ENCODE results near the gene PSMD6.

The PSMD6 gene

DNA sequence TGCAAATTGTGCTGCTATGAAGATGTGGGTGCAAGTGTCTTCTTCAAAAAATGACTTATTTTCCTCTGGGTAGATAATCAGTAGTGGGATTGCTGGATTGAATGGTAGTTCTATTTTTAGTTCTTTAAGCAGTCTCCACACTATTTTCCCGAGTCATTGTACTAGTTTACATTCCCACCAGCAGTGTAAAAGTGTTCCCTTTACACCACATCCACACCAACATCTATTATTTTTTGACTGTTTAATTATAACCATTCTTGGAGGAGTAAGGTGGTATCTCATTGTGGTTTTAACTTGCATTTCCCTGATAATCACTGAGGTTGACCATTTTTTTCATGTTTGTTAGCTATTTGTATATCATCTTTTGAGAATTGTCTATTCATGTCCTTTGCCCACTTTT is 19.7 kb upstream of the PSMD6 start:
- DNase-seq = no peak

DNA sequence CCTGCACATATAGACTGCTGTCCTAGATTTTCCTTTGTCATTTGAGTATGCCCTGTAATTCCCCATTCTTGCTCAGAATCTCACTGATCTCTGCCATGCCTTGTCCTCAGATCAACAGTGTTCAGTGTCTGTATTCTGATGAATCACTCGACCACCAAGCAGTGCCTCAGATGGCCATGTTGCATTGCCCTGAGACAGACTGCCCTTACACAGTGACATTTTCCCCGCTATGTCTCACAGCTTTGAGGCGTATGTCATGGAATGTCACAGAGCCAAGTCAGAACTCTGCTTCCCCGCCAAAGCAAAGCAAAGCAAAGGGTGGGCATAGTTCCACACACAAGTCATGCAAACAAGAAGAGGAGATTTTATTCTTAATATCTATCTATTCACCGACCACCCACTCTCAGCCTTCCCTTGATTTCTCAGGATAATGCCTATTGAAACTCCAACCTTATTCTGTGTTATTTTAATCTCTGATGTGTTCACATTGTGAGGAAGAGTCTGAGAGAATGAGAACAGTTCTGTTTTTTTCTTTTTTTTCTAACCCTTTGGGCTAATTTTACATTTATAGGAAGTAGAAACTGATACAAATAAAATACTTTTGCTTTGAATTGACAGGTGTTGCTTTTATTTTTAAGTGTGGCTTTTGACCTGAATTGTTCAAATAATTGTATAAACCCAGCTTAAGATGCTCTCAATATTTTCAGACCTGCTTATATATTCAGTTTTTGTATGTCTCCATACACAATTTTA is 16.9 kb upstream of the PSMD6 start:
- no peak for DNase-seq

DNA sequence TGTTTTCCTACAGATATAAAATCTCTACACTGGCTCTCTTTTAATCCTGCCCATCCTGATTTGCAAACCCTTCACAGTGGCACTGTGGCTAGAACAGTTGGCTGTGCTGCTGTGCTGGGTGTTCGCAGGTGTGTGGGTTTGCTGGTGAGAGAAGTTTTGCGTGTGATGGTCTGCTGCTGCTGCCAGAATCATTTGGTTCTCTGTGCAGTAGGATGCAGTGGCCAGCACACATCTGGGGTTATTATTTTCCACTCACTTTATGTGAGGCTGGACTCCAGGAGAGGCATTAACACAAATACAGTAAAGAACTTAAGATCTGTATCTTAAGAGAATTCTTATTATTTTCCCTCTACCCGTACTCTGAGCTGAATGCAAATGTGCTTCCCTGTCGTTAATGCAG is 16.0 kb upstream of the PSMD6 start:
- DNase-seq = no peak

DNA sequence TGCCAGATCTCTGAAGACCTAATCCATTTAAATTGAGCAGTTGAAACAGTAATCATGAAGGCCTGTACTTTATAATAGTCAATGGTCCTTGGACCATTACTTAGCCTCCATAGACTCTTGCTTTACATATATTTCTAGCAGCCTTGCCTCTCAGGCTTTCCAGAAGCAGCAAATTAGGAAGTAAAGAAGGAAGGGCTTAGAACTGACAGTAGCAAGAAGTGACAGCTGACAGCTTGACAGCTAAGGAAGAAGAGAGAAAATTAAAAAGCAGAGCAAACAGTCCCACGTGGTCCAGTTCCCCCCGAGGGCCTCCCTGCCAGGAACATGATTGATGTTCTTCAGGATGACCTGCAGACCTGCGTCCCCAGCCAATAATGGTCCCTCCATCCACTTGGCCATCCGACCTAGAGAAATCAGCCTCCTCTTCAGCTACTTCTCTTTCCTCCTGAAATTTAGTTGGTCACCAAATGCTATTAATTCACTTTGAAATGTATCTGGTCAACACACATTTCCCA is 15.0 kb upstream of the PSMD6 start:
- DNase-seq = no peak

DNA sequence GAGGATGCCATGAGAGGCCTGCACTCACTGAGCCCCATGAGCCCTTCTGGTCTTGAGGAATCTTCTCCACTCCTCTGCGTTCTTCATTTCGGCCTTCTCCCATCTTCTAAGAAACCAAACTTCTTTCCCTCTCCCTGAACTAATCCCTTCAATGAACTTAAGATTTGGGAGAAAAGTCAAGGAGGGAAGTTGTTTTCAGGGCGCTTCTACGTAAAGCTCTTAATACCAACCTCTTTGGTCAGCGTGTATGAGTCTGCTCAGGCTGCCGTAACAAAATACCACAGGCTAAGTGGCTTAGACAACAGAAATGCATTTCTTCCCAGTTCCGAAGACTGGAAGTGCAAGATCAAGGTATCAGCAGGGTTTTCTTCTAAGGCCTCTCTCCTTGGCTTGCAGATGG is 13.8 kb upstream of the PSMD6 start:
- DNase-seq = no peak

DNA sequence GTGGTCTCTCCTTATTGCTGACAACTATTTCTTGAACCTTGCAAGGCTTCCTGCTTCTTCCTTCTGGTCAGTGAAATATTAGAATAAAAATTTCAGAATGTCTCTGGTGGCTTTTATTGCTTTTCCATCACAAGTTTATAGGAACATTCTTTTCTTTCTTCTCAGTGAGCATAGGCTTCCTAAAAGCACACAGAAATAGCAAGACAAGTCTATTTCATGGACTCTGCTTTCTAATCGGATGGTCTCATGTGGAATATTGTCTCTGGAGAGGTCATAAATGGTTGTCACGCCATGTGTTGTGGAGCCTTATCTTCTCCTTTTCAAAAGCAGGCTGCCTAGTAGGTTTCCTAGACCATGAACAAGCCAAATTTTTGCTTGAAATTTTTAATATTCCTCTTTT is 9.8 kb upstream of the PSMD6 start:
- DNase-seq = no peak

DNA sequence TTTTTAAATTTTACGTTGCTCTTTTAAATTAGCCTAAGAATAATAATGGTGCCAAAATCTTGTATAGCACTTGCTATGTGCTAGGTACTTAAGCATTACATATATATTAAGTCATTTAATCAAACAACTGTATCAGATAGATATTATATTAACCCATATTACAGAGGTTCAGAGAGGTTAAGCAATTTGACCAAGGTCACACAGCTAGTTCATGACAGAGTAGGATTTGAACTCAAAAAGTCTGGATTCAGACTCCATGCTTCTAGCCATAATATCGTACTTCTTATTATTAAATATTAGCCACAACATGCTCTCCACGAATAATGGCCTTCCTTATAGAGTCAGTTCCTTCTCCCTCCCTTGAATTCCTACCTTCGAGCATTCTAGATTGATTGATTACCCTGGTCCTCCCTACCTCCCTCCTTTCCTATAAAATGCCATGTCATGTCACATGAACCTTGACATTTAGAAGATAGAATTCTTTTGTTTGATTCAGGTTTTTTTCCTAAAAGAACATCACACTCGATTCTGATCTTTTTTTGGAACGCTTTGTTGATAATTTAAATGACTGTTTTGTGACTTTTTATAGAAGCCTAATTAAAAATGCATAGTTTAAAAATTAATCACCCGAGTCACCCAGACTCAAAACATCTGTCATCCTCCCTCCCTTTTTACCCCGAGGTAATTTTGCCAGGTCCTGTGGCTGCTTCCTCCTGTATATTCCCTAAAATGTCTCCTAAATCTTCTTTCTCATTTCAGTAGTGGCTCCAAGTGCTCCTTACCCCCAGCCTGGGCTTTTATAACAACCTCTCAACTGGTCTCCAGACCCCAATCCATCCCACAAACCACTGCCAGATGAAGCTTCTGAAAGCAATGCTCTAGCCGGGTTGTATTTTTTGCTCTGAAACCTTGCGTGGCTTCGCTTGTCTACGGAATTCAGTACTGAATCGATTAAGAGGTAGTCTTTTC is 8.5 kb upstream of the PSMD6 start:
- no peak for DNase-seq

DNA sequence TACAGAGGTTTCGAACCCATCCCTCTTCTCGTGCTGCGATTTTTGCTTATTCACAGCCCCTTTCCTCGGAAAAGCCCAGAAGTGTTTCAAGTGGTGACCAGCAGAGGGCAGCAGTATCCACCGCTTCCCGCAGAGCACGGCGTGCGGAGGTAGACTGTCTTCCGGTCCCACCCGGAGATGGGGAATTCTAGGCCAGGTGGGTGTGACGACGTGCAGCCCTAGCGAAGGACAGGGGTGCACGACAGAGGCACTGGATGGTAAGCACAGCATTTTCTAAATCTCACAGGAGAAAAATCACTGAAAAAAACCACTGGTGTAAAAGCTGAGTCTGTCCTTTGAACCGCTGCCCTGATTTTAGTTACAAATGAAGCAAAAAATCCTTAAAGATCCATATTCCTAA is 7.4 kb upstream of the PSMD6 start:
- DNase-seq = peak; percentile 78 to 83 (median 82)

DNA sequence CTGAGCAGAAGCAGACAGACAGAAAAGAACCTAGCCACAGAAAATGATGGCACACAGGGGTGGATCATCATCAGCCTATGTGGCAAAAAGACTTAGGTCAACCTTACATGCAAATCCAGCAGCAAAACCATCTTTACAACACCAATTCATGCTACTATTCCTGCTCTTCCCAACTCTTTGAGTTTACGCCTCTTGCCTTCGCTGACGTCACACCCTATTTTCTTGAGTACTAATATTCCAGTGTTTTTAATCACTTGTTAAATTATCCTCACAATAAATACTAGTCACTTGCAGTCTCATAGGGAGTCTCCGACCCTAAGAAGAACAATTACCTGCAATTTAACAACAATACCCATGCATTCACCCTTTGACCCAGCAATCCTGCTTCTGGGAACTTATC is 6.0 kb upstream of the PSMD6 start:
- no peak for DNase-seq

DNA sequence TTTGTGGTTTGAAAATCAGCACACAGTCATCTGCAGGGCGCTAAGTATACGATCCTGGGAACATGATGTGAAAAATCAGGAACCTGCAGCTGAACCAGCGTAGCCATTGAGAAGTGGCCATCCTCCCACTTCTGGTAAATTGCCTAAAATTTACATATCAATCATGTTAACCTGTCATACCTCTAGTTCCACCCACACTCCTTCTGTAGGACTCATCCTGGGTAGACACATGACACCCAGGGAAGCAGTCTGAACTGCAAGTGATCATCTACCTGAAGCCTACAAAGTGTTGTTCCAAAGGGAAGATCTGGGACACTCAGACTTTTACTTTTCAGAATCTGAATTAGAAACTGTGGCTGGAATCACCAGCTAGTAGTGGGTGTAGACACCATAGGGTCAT is 5.5 kb upstream of the PSMD6 start:
- DNase-seq = no peak

DNA sequence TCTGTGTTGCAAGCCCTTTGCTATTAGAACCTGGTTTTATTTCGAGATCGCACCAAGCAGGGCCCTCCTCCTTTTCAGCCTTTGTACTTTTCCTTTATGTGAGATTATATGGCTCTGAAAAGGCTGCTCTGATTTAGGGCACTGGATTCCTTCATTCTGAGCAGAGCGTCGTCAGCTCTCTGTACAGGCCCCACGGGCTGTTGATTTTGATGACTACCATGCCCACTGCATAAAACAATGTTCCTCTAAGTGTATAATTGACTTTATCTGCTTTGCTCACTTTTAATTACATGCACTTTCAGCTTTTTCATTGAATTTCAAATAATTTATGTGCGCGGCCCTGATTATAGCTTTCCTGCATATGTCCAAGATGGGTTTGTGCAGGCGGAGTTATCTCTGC is 4.4 kb upstream of the PSMD6 start:
- DNase-seq = no peak

DNA sequence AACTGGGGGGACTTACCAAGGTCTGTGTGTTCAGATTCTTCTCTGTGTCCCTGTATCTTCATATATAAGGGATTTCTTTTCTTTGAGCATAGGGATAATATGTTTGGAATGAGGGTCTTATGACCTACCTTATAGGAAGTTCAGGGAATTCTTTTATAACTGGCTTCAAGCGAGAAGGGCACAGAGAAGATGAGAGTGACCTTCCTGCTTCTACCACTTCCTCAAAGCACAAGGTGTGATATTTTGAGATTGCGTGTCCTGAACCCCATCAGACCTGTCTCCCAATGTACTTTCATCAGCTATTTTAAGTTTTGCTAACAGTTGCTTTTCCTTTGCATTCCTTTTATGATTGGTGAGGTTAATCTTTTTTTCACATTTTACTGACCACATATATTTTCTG is 3.1 kb upstream of the PSMD6 start:
- no peak for DNase-seq

DNA sequence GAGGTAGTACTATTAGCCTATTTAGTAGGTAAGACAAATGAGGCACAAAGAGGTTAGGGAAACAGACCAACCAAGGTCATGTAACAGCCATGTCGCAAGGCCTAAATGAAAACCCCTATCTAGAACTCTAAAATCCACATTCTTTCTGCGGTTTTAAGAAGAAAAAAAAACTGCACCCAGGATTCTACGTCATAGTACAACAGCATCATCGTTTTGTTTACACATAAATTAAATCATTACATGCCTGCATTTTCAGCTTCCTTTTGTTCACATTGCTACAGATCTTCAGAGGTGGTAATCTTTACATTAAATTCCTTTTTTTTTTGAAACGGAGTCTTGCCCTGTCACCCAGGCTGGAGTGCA is 548 bp upstream of the PSMD6 start:
- no peak for DNase-seq

DNA sequence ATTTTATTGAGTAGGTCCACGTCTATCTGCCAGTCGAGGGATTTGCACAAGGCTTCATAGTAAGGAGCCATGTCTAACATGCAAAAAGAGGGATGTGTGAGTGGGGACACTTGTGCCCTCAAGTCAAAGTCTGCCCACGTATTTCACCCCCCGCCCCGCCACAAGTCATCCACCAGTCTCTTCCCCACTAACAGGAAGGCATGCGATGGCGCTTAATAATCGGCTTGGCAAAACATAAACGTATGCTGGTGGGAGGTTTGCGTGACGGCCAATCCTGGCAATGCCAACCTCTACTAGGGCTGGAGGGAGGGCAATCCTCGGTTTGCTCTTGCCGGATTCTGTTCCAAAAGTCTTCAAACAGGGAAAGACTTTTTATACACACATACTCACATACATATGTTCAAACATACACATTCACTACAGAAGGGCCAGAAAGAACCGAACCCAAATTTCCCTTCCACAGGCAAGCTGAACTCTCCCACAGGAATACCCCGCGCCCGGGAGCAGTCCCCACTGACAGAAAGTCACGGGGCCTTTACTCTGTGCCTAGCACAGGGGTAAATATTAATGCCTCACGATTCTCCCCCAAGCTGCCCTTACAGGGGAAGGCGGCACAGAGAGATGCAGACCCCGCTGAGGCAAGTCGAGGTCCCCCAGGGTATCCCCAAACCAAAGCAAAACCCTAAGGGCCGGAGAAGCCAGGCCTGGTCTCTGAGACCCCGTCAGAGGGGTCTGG is 675 bp downstream of the PSMD6 start:
- peak in 2 of 3 donors; percentile 28 to 29 for DNase-seq

DNA sequence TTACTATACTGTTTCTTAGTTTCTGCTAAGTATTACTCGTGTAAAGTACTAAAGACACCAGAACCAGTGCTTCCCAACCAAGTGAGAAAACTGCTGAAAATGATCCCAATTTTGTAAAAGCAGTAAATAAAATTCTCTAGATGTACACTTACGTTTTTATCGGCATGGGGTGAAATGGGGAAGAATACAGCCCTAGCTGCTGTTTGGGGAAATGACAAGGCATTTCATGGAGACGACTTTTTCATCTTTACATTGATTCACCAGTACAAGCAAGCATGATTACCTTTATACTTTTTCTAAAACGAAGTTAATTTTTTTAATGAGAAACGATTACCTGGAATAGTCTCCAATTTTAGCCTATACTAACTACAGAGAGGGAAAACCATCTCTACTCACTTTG is 1.4 kb downstream of the PSMD6 start:
- peak in 2 of 3 donors; percentile 12 to 36 for DNase-seq

DNA sequence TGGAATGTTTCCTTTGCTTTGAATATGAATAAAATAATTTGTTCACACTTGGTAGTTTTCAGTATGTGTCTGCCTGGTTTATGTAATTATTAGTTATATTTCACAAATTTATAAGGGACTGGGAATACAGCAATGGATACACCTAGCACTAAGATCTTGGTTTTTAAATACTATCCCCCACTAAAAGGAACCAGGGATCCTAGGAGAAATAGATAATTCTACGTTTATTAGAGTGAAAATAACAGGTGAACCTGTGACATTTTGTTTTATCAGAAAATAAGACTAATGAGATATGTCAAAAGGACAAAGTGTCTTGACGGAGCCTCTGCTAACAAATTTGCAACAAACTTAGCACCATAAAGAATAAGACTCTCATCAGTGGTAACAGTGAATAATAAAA is 3.4 kb downstream of the PSMD6 start:
- DNase-seq = no peak

DNA sequence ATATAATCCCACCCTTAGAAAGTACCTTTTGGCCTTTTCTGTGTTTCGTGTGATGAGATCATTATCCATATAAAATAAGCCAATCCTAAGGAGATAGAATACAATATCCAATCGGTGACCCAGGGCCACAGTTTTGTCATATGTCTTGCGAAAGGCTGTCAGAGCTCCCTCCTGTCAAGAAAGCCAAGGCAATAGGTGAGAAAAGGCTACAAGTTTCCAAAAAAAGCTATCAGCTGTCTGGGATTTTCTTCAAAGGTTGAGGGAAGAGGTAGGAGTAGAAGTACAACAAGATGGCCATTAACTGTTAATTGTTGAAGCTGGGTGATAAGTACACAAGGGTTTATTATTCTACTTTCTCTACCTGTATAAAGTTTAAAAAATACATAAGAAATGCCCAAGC is 4.0 kb downstream of the PSMD6 start:
- no peak for DNase-seq

DNA sequence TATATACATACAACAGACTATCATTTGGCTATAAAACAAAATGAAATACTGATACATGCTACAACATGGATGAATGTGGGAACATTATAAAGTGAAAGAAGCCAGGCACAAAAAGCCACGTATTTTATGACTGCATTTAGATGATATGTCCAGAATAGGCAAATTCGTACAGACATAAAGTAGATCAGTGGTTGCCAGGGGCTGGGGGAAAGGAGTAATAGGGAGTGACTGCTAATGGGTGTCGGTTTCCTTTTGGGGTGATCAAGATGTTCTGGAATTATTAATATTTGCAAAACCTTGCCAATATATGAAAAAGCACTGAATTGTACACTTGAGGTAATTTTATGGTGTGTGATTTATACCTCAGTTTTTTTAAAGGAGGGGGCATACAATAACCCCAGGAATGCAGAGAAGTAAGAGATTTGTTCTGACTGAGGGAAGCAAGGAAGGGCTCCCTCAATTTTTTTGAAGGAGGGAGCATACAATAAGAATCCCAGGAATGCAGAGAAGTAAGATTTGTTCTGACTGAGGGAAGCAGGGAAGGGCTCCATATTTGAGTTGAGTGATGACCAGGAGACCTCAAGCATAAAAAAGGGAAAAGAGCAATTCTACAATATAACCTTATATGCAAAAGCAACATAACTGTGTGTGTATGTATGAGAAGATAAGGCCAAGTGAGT is 6.2 kb downstream of the PSMD6 start:
- no peak for DNase-seq

DNA sequence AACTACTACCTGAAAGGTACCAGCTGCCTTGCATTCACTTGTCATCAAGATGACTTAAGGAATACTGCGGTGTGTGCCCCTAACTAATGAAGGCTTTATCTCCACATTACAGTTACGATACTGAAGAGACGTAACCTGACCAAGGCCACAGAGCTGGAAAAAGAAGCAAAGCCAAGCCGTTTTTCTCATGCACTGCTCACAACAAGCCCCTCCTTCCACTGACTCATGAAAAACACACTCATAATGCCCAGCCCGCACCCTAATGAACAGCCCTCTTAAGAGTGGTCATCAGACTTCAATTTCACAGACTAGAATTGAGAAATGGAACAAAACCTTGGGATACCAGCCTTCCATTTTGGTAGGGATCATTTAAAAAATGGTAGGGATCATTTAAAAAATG is 11.6 kb downstream of the PSMD6 start:
- no peak for DNase-seq

DNA sequence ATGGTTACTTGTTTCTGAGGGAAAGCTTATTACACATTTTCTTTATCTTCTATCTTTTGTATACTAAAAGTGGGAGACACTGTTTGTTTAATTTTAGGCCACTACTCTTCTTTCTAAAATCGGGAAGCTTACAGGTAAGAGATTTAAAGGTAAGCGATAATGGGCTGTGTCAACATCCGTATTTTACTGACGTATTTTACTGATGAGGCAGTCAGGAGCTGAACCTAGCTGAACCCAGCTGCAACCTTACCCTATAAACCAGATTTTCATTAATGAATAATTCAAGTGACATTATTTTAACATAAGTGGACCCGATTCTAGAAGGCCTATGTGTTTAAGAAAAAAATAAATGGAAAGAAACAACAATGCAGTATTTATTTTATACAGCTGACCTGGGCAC is 13.1 kb downstream of the PSMD6 start:
- DNase-seq = no peak

DNA sequence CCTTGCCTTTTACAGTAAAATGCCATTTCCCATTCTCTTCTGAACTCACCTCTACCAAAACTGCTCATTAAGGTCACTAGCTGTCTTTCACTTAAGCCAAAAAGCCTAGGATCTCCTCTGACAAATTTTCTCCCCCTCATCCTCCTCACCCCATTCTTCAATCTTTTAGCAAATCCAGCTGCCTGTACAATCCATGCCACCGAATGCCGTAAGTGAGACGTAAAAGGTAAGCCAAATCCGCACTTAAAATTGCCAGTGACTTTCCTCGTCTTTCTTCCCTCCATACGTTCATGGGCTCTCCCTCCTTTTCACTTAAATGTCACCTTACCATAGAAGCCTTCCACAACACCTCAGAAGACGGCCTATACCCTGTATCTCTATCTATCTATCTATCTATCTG is 13.8 kb downstream of the PSMD6 start:
- no peak for DNase-seq

DNA sequence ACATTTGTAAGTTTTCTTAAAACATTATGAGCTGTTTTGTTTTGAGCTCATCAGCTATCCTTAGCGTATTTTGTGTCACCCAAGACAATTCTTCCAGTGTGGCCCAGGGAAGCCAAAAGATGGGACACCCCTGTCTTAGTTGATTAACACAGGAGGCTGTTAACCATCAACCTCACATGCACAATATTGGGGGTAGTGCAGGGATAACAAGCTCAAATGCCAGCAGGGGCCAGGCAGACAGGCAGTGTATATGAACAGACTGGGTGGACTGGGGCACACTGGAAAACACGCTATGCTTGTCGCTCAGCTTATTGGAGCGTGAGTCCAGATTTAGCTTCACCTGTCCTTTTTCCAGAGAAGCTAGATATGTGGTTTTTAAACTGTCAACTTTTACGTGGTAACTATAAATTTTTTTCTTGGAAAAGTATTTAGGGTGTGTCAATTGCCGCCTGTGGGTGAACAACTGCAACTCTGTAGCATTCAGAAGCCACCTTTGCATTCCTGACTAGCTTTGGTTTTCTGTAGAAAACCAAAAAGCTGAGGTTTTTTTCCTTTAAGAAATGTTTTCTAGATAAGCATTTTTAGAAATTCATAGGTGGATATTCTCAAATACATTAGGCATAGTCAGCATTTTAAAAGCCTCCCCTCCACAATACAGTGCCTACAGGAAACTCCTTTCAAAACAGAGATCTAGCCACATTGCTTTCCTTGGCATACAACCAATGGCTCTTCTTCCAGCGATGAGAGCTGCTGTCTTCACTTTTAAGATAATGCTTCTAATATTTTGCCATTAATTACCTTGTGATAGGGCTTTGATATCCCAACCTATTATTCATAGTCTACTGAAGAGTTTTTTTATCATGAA is 14.6 kb downstream of the PSMD6 start:
- no peak for DNase-seq

All from suppressor macrophage treated with lipopolysaccharide for 1 hour (primary cell).